ENCODE measurements around the gene PRPF6. TPM values are rescaled to one million over a fixed set of nuclear protein-coding genes. Genes with fewer than 3 reads are reported as not detected.

The PRPF6 gene
- total RNA-seq, 1 donor from 2014 or later: 71.9 TPM

DNA sequence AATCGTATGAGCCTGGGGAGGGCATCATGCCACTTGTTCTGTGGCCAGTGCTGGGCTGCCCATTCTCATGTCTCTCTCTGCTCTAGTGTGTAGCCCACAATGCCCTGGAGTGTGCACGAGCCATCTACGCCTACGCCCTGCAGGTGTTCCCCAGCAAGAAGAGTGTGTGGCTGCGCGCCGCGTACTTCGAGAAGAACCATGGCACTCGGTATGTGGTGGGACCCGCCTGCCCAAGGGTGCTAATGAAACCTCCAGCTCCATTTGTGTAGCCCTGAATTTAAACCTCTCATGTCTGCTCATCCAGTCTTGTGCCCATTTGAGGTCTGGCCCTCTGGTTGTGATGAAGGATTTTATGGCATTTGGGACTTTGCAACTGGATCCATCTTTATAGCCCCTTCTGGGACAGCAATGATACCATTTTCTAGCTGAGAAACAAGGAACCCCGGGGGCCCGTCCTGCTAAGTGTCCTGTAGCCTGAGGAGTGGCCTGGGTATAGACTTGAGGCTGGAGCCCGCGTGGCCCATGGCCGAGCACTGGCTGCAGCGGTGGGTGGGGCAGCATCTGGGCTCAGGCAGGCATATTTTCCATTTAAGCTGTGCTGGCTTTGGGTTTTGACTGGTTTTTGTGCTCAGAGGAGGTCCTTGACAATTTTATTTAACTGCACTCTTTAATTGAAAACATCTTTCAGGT is 41.9 kb downstream of the PRPF6 start:
- Mint-ChIP-seq H3K4me3 (ENCODE audit: unreplicated experiment) (no peak overlapping the region), H3K4me1 (ENCODE audit: unreplicated experiment) (no peaks in the 10 kb centered on the region), H3K27ac (ENCODE audit: unreplicated experiment) (no peak overlapping the region), H3K27me3 (ENCODE audit: unreplicated experiment) (no peaks in the 10 kb centered on the region), H3K9me3 (ENCODE audit: unreplicated experiment) (no peaks in the 10 kb centered on the region), H3K36me3 (ENCODE audit: unreplicated experiment) (peaks cover 46% of the 10 kb centered on the region)
- no peak for DNase-seq (ENCODE audit: extremely low spot score, unreplicated experiment)
- TF ChIP-seq, protein P1, sequence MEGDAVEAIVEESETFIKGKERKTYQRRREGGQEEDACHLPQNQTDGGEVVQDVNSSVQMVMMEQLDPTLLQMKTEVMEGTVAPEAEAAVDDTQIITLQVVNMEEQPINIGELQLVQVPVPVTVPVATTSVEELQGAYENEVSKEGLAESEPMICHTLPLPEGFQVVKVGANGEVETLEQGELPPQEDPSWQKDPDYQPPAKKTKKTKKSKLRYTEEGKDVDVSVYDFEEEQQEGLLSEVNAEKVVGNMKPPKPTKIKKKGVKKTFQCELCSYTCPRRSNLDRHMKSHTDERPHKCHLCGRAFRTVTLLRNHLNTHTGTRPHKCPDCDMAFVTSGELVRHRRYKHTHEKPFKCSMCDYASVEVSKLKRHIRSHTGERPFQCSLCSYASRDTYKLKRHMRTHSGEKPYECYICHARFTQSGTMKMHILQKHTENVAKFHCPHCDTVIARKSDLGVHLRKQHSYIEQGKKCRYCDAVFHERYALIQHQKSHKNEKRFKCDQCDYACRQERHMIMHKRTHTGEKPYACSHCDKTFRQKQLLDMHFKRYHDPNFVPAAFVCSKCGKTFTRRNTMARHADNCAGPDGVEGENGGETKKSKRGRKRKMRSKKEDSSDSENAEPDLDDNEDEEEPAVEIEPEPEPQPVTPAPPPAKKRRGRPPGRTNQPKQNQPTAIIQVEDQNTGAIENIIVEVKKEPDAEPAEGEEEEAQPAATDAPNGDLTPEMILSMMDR (IDR thresholded peaks at IDR 0.05): no peak

DNA sequence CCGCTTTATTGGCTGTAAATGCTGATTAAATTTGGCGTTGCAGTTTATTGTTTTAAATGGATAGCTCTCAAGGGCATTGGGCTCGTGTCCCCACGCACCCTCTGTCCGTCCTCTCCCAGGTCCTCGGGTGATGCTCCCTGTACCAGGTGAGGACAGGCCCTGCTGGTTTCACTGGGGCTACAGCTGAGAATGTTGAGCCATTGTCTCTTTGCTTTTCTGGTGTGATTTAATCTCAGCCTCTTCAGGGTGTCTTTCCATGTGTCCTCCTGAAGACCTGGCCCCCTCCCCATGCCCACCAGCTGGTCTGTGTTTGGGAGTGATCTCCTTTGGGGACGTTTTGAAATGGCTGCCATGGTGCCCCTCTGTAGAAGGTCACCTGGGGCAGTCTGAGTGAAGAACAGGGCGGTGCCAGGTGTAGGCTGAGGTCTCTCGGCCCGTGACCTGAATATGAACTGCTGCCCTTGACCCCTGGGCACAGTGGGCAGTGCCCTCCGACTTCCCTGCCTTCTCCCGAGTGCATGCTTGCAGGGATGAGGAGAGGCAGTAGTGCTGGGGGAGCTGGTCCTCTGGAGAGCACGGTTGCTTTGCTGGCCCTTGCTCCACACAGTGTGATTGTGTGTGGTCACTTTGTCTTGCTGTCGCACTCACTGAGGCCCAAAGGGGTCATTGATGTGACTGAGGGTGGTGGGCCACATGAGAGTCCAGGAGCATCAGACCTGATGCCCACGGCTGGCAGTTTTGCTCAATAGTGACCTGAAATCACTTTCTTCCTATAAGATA is 42.6 kb downstream of the PRPF6 start:
- Mint-ChIP-seq H3K4me3 (ENCODE audit: unreplicated experiment) (no peak overlapping the region), H3K9me3 (ENCODE audit: unreplicated experiment) (no peaks in the 10 kb centered on the region), H3K4me1 (ENCODE audit: unreplicated experiment) (no peaks in the 10 kb centered on the region), H3K27ac (ENCODE audit: unreplicated experiment) (no peak overlapping the region), H3K36me3 (ENCODE audit: unreplicated experiment) (peaks cover 47% of the 10 kb centered on the region), H3K27me3 (ENCODE audit: unreplicated experiment) (no peaks in the 10 kb centered on the region)
- DNase-seq (ENCODE audit: extremely low spot score, unreplicated experiment): no peak
- TF ChIP-seq, protein P1 (IDR thresholded peaks at IDR 0.05): no peak

- no peaks in the 10 kb centered on the region for H3K9me3 Mint-ChIP-seq (ENCODE audit: unreplicated experiment)
- H3K27ac Mint-ChIP-seq (ENCODE audit: unreplicated experiment): no peak overlapping the region
- TF ChIP-seq, protein P1 (IDR thresholded peaks at IDR 0.05): no peak
- no peak overlapping the region for H3K4me3 Mint-ChIP-seq (ENCODE audit: unreplicated experiment)
- no peak for DNase-seq (ENCODE audit: extremely low spot score, unreplicated experiment)
- peaks cover 41% of the 10 kb centered on the region for H3K36me3 Mint-ChIP-seq (ENCODE audit: unreplicated experiment)
- no peaks in the 10 kb centered on the region for H3K4me1 Mint-ChIP-seq (ENCODE audit: unreplicated experiment)
- H3K27me3 Mint-ChIP-seq (ENCODE audit: unreplicated experiment): no peaks in the 10 kb centered on the region
Observed at GRCh38 chr20:64024141-64024990, 43.4 kb downstream of the PRPF6 start.

DNA sequence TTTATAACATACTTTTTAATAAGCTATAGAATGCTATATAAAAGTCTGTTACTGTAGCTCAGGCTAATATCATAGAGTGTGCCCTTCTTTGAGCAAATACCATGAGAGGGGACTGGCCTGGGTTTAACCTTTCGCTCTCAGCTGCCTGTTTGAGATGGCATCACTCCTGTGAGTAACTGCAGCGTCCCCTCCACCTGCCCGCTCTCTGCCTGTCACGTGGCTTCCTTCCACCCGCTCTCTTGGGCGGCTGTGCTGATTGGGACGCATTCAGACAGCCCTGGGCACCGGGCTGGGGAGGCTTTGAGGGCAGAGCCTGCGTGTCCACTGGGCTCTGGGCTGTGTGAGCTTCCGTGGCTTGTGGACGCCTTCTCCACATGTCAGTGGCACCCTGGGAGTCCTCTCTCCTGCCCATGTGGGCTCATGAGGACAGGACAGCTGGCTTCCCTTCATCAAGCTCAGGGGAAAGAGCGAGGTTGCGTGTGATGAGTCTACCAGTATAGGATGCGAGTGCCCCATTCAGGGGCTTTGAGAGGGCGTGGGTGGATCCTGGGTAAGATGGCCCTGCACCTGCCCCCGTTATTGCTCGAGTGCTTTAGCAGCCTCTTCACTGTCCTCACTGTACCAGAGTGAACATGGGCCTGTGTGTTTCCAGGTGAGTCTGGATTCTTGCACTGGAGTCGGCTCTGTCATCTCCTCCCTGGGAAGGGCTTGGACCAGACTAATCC is 44.3 kb downstream of the PRPF6 start:
- no peaks in the 10 kb centered on the region for H3K9me3 Mint-ChIP-seq (ENCODE audit: unreplicated experiment)
- no peak overlapping the region for H3K4me3 Mint-ChIP-seq (ENCODE audit: unreplicated experiment)
- TF ChIP-seq, protein P1 (IDR thresholded peaks at IDR 0.05): no peak
- H3K27me3 Mint-ChIP-seq (ENCODE audit: unreplicated experiment): no peaks in the 10 kb centered on the region
- no peak overlapping the region for H3K27ac Mint-ChIP-seq (ENCODE audit: unreplicated experiment)
- H3K36me3 Mint-ChIP-seq (ENCODE audit: unreplicated experiment): peaks cover 41% of the 10 kb centered on the region
- DNase-seq (ENCODE audit: extremely low spot score, unreplicated experiment): no peak
- H3K4me1 Mint-ChIP-seq (ENCODE audit: unreplicated experiment): no peaks in the 10 kb centered on the region
